ENCODE data around the gene KCNT1.
A peak's percentile ranks its signal among the peaks of the same experiment; 100 is the strongest.

The KCNT1 gene

DNA sequence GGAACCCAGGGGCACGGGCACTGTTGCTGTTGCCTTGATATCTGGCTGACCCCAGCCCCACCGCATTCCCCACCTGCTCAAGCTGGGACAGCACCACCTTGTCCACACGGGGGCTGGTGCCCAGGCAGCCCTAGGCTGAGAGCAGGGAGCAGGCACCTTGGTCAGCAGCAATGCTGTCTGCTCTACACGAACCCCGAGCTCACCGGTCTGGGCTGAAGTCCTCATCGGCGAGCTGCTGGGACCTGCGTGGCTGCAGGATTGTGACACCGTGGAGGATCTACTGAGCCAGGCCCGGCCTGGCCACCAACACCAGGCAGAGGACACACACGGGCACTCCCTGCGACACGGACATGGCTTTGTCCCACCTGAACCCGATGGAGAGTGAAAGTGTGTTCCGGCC, 78.1 kb downstream of the KCNT1 start:
- in situ Hi-C loops (cut with MboI; ENCODE audit: low pct_unique_long_range_greater_than_20kb, low sequenced_read_pairs, unreplicated experiment), result no loop called here
- TF ChIP-seq CTCF (IDR thresholded peaks at IDR 0.05; ENCODE audit: extremely low read depth, insufficient read depth, missing control alignments), result no peak
- DNase-seq (ENCODE audit: low spot score), result no peak

GRCh38 chr9:135780626-135781025, 78.6 kb downstream of the KCNT1 start:
- in situ Hi-C loops (cut with MboI; ENCODE audit: low pct_unique_long_range_greater_than_20kb, low sequenced_read_pairs, unreplicated experiment), result no loop called here

GRCh38 chr9:135782946-135783345, 81.0 kb downstream of the KCNT1 start:
- no peak for TF ChIP-seq CTCF (IDR thresholded peaks at IDR 0.05; ENCODE audit: extremely low read depth, insufficient read depth, missing control alignments)
- in situ Hi-C loops (cut with MboI; ENCODE audit: low pct_unique_long_range_greater_than_20kb, low sequenced_read_pairs, unreplicated experiment), result no loop called here
- no peak for DNase-seq (ENCODE audit: low spot score)

More at GRCh38 chr9:135780626-135781025, 78.6 kb downstream of the KCNT1 start:
- DNase-seq (ENCODE audit: low spot score), result no peak
- no peak for TF ChIP-seq CTCF (IDR thresholded peaks at IDR 0.05; ENCODE audit: extremely low read depth, insufficient read depth, missing control alignments)

GRCh38 chr9:135783540-135784245, 81.7 kb downstream of the KCNT1 start:
- no peak for DNase-seq (ENCODE audit: low spot score)
- in situ Hi-C loops (cut with MboI; ENCODE audit: low pct_unique_long_range_greater_than_20kb, low sequenced_read_pairs, unreplicated experiment), result no loop called here
- TF ChIP-seq CTCF (IDR thresholded peaks at IDR 0.05; ENCODE audit: extremely low read depth, insufficient read depth, missing control alignments), result no peak

- TF ChIP-seq CTCF (IDR thresholded peaks at IDR 0.05; ENCODE audit: extremely low read depth, insufficient read depth, missing control alignments), result no peak
- no peak for DNase-seq (ENCODE audit: low spot score)
- in situ Hi-C loops (cut with MboI; ENCODE audit: low pct_unique_long_range_greater_than_20kb, low sequenced_read_pairs, unreplicated experiment), result no loop called here
Measured at GRCh38 chr9:135785013-135785575, 83.1 kb downstream of the KCNT1 start.

GRCh38 chr9:135786146-135786690, 84.2 kb downstream of the KCNT1 start:
- in situ Hi-C loops (cut with MboI; ENCODE audit: low pct_unique_long_range_greater_than_20kb, low sequenced_read_pairs, unreplicated experiment), result no loop called here
- TF ChIP-seq CTCF (IDR thresholded peaks at IDR 0.05; ENCODE audit: extremely low read depth, insufficient read depth, missing control alignments), result no peak
- peak; percentile 37 for DNase-seq (ENCODE audit: low spot score)

Measured in GM13977 (cell line).